ENCODE data around the gene PLS3.

DNA sequence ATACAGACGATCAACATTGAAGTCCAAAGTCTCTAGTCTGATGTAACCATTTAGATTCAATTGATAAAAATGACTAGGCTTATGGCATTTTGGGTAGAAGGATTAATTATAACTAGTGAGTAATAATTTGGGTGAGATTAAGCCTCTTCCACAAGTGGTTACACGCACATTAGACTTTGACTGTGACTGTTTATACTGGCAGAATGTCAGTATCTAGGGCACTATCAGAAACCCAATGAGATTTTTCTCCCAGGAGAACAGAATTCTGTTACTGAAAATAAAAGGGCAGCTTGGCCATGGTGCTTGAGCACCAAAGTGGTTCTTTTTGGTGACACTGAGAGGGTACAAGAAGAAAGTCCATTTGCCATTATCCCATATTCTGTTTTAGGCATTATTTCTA is 3.3 kb downstream of the PLS3 start:
- TF ChIP-seq SYNCRIP (IDR thresholded peaks at IDR 0.05; ENCODE audit: insufficient read depth, low read depth, low read length): no peak
- TF ChIP-seq TEAD2 (CRISPR knock-in tag; IDR thresholded peaks at IDR 0.05): no peak
- no peak for TF ChIP-seq ZNF274 (CRISPR knock-in tag; IDR thresholded peaks at IDR 0.05)
- TF ChIP-seq, protein P1, sequence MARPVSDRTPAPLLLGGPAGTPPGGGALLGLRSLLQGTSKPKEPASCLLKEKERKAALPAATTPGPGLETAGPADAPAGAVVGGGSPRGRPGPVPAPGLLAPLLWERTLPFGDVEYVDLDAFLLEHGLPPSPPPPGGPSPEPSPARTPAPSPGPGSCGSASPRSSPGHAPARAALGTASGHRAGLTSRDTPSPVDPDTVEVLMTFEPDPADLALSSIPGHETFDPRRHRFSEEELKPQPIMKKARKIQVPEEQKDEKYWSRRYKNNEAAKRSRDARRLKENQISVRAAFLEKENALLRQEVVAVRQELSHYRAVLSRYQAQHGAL (CRISPR knock-in tag; IDR thresholded peaks at IDR 0.05; ENCODE audit: not compliant biosample characterization): no peak
- no peak for TF ChIP-seq POLR2A (IDR thresholded peaks at IDR 0.05; ENCODE audit: insufficient read depth in 1 of 2, low read depth in 2 of 2, low read length in 2 of 2)
- no peak for TF ChIP-seq ELF4 (CRISPR knock-in tag; IDR thresholded peaks at IDR 0.05; ENCODE audit: borderline replicate concordance)
- TF ChIP-seq, protein P2, sequence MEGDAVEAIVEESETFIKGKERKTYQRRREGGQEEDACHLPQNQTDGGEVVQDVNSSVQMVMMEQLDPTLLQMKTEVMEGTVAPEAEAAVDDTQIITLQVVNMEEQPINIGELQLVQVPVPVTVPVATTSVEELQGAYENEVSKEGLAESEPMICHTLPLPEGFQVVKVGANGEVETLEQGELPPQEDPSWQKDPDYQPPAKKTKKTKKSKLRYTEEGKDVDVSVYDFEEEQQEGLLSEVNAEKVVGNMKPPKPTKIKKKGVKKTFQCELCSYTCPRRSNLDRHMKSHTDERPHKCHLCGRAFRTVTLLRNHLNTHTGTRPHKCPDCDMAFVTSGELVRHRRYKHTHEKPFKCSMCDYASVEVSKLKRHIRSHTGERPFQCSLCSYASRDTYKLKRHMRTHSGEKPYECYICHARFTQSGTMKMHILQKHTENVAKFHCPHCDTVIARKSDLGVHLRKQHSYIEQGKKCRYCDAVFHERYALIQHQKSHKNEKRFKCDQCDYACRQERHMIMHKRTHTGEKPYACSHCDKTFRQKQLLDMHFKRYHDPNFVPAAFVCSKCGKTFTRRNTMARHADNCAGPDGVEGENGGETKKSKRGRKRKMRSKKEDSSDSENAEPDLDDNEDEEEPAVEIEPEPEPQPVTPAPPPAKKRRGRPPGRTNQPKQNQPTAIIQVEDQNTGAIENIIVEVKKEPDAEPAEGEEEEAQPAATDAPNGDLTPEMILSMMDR (CRISPR knock-in tag; IDR thresholded peaks at IDR 0.05): no peak
- no peak for TF ChIP-seq FOXJ3 (CRISPR knock-in tag; IDR thresholded peaks at IDR 0.05; ENCODE audit: borderline replicate concordance)
- no peak for TF ChIP-seq TSC22D2 (CRISPR knock-in tag; IDR thresholded peaks at IDR 0.05; ENCODE audit: borderline replicate concordance)
- TF ChIP-seq, protein P3, sequence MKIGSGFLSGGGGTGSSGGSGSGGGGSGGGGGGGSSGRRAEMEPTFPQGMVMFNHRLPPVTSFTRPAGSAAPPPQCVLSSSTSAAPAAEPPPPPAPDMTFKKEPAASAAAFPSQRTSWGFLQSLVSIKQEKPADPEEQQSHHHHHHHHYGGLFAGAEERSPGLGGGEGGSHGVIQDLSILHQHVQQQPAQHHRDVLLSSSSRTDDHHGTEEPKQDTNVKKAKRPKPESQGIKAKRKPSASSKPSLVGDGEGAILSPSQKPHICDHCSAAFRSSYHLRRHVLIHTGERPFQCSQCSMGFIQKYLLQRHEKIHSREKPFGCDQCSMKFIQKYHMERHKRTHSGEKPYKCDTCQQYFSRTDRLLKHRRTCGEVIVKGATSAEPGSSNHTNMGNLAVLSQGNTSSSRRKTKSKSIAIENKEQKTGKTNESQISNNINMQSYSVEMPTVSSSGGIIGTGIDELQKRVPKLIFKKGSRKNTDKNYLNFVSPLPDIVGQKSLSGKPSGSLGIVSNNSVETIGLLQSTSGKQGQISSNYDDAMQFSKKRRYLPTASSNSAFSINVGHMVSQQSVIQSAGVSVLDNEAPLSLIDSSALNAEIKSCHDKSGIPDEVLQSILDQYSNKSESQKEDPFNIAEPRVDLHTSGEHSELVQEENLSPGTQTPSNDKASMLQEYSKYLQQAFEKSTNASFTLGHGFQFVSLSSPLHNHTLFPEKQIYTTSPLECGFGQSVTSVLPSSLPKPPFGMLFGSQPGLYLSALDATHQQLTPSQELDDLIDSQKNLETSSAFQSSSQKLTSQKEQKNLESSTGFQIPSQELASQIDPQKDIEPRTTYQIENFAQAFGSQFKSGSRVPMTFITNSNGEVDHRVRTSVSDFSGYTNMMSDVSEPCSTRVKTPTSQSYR (CRISPR knock-in tag; IDR thresholded peaks at IDR 0.05; ENCODE audit: borderline replicate concordance): no peak
